ENCODE results near the gene DMRTA2.

DNA sequence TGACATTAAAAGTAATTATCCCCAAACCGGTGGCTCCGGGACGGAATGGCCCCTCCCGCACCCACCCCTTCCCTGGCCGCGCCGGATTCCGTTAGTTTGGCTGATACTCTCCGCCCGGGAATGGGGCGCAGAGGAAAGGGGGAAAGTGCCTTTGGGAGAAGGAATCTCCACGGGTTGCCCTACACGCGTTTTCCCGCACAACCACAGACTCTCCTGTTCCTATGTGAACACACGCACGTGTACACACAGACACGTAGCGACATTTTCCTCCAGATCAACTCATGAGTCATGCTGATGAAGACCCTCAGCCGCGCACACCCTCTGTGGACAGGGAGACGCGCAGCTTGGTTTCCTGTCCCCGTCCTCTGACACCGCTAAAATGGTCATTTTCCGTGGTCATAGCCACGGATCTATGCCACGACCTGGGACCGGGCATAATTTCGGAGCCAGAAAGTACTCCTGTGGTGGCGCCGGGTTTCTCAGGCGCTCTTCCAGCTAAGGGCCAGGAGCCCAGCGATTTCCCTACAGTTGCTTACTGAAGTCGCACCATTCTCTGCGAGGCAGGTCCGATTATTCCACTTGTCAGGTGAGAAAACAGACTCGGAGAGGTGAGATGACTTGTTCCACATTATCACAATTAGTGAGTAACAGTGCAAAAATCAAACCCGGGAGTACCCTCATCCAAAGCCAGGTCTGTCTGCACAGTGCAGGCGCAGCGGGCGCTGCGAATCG, 4.0 kb upstream of the DMRTA2 start:
- no peak for TF ChIP-seq GATA2 (IDR thresholded peaks at IDR 0.05; ENCODE audit: low read depth, low read length)
- no peak for TF ChIP-seq GATA3 (IDR thresholded peaks at IDR 0.05; ENCODE audit: low read depth, low read length)

All from SH-SY5Y (cell line).